ENCODE measurements around the gene MBD6. TPM values are rescaled to one million over a fixed set of nuclear protein-coding genes. Genes with fewer than 3 reads are reported as not detected.
A peak's percentile ranks its signal among the peaks of the same experiment; 100 is the strongest.

Gene MBD6
- total RNA-seq, 3 donors from 2014 or later: 116 to 137 (median 120) TPM

- H3K4me1 ChIP-seq (ENCODE audit: low read depth): no peaks in the 10 kb centered on the region
- no peak for TF ChIP-seq CTCF (IDR thresholded peaks at IDR 0.05)
- ATAC-seq (no peak), DNase-seq (no peak)
- no peak overlapping the region for H3K4me3 ChIP-seq
- H3K36me3 ChIP-seq (ENCODE audit: low read depth): no peaks in the 10 kb centered on the region
- H3K9me3 ChIP-seq: no peaks in the 10 kb centered on the region
- intact Hi-C loops (cut with DNase I, micrococcal nuclease): no loop called here
These were observed 49.5 kb downstream of the MBD6 start for GRCh38 chr12:57571926-57572762.

GRCh38 chr12:57574795-57575194 lies 52.2 kb downstream of the MBD6 start:
- H3K4me3 ChIP-seq: no peak overlapping the region
- no peaks in the 10 kb centered on the region for H3K4me1 ChIP-seq (ENCODE audit: low read depth)
- ATAC-seq (no peak), DNase-seq (no peak)
- no peaks in the 10 kb centered on the region for H3K36me3 ChIP-seq (ENCODE audit: low read depth)
- intact Hi-C loops (cut with DNase I, micrococcal nuclease): no loop called here
- no peaks in the 10 kb centered on the region for H3K9me3 ChIP-seq
- TF ChIP-seq CTCF (IDR thresholded peaks at IDR 0.05): no peak

- H3K9me3 ChIP-seq: no peaks in the 10 kb centered on the region
- ATAC-seq (peak; percentile 29), DNase-seq (no peak)
- no peaks in the 10 kb centered on the region for H3K36me3 ChIP-seq (ENCODE audit: low read depth)
- no peaks in the 10 kb centered on the region for H3K4me1 ChIP-seq (ENCODE audit: low read depth)
- intact Hi-C loops (cut with DNase I, micrococcal nuclease): no loop called here
- TF ChIP-seq CTCF (IDR thresholded peaks at IDR 0.05): no peak
- no peak overlapping the region for H3K4me3 ChIP-seq
These were observed 53.4 kb downstream of the MBD6 start for GRCh38 chr12:57575771-57576612.

GRCh38 chr12:57576613-57577160 lies 54.1 kb downstream of the MBD6 start:
- intact Hi-C loops (cut with DNase I, micrococcal nuclease): no loop called here
- no peaks in the 10 kb centered on the region for H3K36me3 ChIP-seq (ENCODE audit: low read depth)
- H3K4me3 ChIP-seq: no peak overlapping the region
- DNase-seq (no peak), ATAC-seq (no peak)
- H3K4me1 ChIP-seq (ENCODE audit: low read depth): no peaks in the 10 kb centered on the region
- no peak for TF ChIP-seq CTCF (IDR thresholded peaks at IDR 0.05)
- H3K9me3 ChIP-seq: no peaks in the 10 kb centered on the region

- Histone ChIP-seq H3K4me1 (ENCODE audit: low read depth) (no peaks in the 10 kb centered on the region), H3K4me3 (no peak overlapping the region), H3K9me3 (no peaks in the 10 kb centered on the region), H3K36me3 (ENCODE audit: low read depth) (no peaks in the 10 kb centered on the region)
- no peak for DNase-seq
- no peak for ATAC-seq
- intact Hi-C loops (cut with DNase I, micrococcal nuclease): no loop called here
- no peak for TF ChIP-seq CTCF (IDR thresholded peaks at IDR 0.05)
These were observed 55.5 kb downstream of the MBD6 start for GRCh38 chr12:57577981-57578758.
